Measurements from ENCODE around the gene BARX1.
"Not testable (repeated sequence)": the region's sequence is repeated elsewhere in the genome, so short reads cannot be mapped to it uniquely, and the experiment has no call there.

BARX1 gene

GRCh38 chr9:93955111-93955980 is at the start of gene BARX1:
Gene BARX1 (minus strand): TSS chr9:93955355. CDS start chr9:93955146, 209 bp downstream.
- DNase-seq (ENCODE audit: low read depth) = no peak

DNA sequence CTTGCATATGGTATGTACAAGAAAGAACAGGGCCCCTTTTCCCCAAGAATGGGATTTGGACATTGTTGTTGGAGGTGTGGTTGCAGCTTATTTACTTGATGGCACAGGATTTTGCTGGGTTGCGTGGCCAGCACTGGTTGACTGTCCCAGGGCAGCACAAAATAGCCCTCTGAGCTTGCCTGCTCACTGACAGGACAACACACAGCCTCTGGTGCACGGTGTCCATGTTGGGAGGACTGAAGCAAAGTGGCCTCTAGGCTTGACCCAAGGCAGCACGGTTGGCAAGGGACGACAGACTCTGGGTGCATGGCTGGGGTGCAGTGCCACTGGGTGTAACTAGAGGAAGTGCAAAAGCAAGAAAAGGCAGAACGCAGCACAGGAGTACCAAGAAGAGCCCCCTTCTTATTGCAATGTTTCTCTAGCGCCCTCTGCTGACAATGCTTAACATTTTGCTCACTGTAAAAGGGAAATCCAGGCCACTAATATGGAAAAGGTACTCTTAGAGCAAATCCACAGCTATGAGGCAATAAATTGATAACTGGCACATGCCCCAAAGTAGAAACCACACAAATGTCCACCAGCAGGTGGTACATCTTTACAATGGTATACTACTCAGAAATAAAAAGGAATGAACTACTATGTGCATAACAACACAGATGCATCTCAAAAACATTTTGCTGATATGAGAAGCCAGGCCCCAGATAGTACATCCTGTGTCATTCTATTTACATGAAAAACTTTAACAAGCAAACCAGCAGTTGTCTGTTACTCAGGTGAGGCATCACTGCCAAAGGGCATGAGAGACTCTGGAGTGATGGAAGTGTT is 47.4 kb upstream of the BARX1 start:
- DNase-seq (ENCODE audit: low read depth) = no peak

GRCh38 chr9:93996863-93997262 is 41.7 kb upstream of the BARX1 start:
- DNase-seq (ENCODE audit: low read depth) = no peak

GRCh38 chr9:93996367-93996766 is 41.2 kb upstream of the BARX1 start:
- DNase-seq (ENCODE audit: low read depth) = no peak

DNA sequence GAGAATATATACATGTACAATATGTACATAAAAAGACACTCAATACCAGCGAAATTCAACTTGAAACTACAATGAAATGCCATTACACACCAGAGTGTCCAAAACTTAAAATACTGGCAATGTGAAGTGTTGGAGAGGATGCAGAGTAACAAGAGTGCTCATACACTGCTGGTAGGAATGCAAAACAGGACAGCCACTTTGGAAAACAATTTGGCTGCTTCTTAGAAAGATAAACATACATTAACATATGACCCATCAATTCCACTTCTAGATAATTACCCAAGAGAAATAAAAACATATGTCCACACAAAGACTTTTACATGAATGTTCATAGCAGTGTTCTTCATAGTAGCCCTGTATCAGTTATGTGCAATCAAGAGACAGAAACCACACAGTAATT is 39.4 kb upstream of the BARX1 start:
- DNase-seq (ENCODE audit: low read depth) = no peak

GRCh38 chr9:93994132-93994531 is 39.0 kb upstream of the BARX1 start:
- no peak for DNase-seq (ENCODE audit: low read depth)

GRCh38 chr9:93992830-93993229 is 37.7 kb upstream of the BARX1 start:
- DNase-seq (ENCODE audit: low read depth) = no peak

DNA sequence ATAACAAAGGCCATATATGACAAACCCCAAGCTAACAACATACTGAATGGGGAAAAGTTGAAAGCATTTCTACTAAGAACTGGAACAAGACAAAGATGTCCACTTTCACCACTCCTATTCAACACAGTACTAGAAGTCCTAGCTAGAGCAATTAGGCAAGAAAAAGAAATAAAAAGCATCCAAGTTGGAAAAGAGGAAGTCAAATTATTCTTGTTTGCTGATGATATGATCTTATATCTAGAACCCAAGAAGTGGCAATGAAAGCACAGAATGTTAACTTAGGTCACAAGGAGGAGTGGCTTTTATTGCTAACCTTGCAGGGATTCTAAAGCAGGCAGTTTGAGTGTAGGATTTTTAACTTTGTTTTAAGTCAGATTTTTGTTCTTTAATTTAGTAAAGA is 35.3 kb upstream of the BARX1 start:
- DNase-seq (ENCODE audit: low read depth) = no peak

DNA sequence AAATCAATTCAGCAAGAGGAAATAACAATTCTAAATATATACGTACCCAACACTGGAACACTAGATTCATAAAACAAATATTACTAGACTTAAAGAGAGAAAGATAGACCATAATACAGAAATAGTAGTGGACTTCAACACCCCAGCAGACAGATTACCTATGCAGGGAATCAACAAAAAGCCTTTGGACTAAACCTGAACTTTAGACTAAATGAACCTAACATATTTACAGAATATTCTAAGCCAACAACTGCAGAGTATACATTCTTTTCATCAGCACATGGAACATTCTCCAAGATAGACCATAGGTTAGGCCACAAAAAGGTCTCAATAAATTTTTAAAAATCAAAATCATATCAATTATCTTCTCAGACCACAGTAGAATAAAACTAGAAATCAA is 32.9 kb upstream of the BARX1 start:
- DNase-seq (ENCODE audit: low read depth) = no peak

- no peak for DNase-seq (ENCODE audit: low read depth)
Measured at GRCh38 chr9:93984860-93985259, 29.7 kb upstream of the BARX1 start.

DNA sequence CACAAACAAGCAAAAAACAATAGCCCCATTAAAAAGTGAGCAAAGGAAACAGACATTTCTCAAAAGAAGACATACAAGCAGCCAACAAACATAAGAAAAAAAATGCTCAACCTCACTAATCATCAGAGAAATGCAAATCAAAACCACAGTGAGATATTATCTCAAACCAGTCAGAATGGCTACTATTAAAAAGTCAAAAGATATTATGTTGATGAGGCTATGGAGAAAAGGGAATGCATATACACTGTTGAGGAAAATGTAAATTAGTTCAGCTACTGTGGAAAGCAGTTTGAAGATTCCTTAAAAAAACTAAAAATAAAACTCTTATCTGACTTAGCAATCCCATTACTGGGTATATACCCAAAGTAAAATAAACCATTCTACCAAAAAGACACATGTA is 28.7 kb upstream of the BARX1 start:
- no peak for DNase-seq (ENCODE audit: low read depth)

DNA sequence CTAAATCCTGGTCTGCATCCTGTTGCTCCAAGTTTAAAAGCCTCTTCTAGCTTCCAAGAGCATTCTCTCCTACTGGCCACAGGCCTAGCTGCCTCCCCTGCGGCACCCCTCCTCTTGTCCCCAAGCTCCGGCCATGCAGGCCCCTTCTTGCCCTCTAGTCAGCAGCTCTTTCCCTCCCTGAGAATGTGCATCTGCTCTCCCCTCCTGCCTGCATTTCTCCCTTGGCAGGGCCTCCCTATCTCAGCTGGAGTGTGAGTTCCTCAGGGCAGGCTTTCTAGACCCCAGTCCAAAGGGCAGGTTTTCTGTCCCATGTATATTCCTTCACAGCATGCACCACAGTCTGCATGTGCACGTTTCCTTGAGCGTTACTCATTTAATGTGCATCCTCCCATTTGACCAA is 24.6 kb upstream of the BARX1 start:
- DNase-seq (ENCODE audit: low read depth) = no peak

- DNase-seq (ENCODE audit: low read depth) = no peak
Measured at GRCh38 chr9:93978551-93978950, 23.4 kb upstream of the BARX1 start.

- DNase-seq (ENCODE audit: low read depth) = no peak
Measured at GRCh38 chr9:93976973-93977372, 21.8 kb upstream of the BARX1 start.

DNA sequence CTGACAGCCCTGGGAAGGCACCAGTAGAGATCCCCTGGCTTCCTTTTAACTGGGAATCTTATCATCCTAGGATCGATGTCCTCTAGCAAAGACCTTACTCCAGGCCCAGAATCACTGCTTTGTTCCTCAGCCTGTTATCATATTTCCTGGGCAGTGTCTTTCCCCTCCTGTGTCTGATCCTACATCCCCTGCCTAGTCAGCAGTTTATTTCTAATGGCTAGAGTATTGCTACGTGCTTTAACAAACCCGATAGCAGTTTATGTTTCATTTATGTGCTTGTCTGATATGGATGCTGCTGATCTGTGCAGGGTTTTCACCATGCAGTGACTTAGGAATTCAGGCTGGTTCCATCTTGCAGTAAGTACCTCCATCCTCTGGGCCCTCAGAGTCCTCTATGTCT is 20.9 kb upstream of the BARX1 start:
- DNase-seq (ENCODE audit: low read depth) = no peak

DNA sequence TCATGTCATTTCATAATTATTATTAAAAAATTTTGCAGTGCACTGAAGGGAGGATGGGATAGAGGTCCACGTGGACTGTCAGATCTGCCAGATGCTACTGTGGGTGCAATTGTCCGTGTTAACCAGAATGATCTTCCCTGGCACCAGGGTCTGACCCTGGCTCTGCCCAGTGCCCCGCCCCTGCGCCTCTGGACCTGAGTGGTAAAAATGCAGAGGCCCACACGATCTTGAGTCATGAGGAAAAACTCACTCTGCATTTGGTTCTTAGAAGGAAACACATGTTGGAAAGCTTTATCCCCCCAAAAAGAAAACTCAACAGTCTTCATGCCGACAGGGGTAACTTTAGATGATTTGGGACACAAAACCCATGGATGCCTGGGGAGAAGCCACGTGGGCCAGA is 20.1 kb upstream of the BARX1 start:
- no peak for DNase-seq (ENCODE audit: low read depth)

DNA sequence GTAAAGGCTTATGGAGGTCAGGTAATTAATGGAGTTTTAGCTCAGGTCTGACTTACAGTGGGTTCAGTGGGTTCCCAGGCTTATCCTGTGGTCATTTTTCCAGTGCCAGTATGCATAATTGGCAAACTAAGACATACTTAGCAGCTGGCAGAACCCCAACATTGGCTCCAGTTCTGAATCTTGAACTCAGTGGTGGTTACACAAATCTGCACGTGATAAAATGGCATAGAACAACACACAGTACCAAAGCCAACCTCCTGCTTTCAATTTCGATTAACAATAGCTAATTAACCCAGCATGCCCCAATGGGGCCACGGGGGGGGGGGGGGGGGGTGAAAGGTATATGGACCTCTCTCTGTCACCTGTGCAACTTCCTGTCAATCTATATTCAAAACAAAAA is 19.0 kb upstream of the BARX1 start:
- no peak for DNase-seq (ENCODE audit: low read depth)

- not testable (repeated sequence) for DNase-seq (ENCODE audit: low read depth)
Measured at GRCh38 chr9:93972655-93973054, 17.5 kb upstream of the BARX1 start.

GRCh38 chr9:93969328-93969661 is 14.1 kb upstream of the BARX1 start:
- no peak for DNase-seq (ENCODE audit: low read depth)

- DNase-seq (ENCODE audit: low read depth) = no peak
Measured at GRCh38 chr9:93968451-93969327, 13.5 kb upstream of the BARX1 start.

DNA sequence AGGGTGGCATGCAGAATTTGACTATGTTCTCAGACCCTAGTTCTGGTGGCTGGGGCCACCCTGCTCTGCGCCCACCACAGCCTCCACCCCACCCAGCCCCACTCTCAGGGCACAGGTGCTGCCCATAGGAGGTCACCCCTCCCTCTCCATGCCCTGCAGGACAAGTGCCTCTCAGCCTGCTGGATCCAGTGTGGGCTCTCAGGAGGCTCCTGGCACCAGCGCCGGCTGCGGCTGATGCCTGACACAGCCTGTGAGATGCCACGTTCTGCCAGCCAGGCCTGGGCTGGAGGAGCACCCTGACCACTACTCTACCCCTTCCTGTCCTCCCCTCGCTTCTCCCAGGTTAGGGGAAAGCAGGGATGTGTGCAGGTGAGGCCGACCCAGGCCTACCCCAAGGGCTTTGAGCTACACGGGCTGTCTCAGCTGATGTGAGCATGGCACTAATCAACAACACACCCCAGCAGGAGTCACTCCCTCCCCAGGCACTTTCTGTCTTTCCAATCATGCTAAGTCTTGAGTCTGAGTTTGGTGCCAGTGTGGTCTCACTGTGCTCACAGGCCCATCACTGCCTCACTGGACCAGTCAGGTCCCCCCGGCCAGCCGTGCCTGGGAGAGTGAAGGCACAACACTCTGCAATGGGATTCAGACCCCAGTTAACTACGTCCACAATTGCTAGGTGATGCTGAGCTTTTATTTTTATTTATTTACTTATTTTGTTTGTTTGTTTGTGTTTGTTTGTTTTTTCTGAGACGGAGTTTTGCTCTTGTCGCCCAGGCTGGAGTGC is 12.1 kb upstream of the BARX1 start:
- no peak for DNase-seq (ENCODE audit: low read depth)

All from stimulated activated CD8-positive, alpha-beta memory T cell treated with anti-CD3 and anti-CD28 coated beads, Interleukin-15, amount 100 ng/mL, for 1 hour (primary cell).